SK-N-SH (cell line): Measurements from ENCODE around the gene RHOBTB1.

Source experiments
- CTCF ChIP-seq: fragments of 200-600 bp; sonication (generic); IDR thresholded peaks from 2 replicates; pipeline ENCODE4 v1.6.1; 2017; ENCODE audit warnings: antibody characterized with exemption, mild to moderate bottlenecking, moderate library complexity
- ELF1 ChIP-seq: IDR thresholded peaks from 2 replicates; pipeline ENCODE4 v1.4.0; 2012
- GABPA ChIP-seq: IDR thresholded peaks from 2 replicates; pipeline ENCODE4 v1.4.0; 2012; ENCODE audit warnings: low read depth, mild to moderate bottlenecking
- MXI1 ChIP-seq: IDR thresholded peaks from 2 replicates; pipeline ENCODE4 v1.6.1; 2012; ENCODE audit warnings: mild to moderate bottlenecking, low read depth, low read length, improper control_type of control experiment
- RAD21 ChIP-seq: IDR thresholded peaks from 2 replicates; pipeline ENCODE4 v1.6.1; 2012; ENCODE audit warnings: mild to moderate bottlenecking, low read length
- TF ChIP-seq, protein P1 (sequence below): IDR thresholded peaks from 2 replicates; pipeline ENCODE4 v1.6.1; 2012; ENCODE audit warnings: mild to moderate bottlenecking, low read depth, low read length, moderate library complexity

- TF ChIP-seq RAD21 (no peak), MXI1 (no peak), CTCF (no peak), ELF1 (no peak), GABPA (no peak)
- TF ChIP-seq, protein P1, sequence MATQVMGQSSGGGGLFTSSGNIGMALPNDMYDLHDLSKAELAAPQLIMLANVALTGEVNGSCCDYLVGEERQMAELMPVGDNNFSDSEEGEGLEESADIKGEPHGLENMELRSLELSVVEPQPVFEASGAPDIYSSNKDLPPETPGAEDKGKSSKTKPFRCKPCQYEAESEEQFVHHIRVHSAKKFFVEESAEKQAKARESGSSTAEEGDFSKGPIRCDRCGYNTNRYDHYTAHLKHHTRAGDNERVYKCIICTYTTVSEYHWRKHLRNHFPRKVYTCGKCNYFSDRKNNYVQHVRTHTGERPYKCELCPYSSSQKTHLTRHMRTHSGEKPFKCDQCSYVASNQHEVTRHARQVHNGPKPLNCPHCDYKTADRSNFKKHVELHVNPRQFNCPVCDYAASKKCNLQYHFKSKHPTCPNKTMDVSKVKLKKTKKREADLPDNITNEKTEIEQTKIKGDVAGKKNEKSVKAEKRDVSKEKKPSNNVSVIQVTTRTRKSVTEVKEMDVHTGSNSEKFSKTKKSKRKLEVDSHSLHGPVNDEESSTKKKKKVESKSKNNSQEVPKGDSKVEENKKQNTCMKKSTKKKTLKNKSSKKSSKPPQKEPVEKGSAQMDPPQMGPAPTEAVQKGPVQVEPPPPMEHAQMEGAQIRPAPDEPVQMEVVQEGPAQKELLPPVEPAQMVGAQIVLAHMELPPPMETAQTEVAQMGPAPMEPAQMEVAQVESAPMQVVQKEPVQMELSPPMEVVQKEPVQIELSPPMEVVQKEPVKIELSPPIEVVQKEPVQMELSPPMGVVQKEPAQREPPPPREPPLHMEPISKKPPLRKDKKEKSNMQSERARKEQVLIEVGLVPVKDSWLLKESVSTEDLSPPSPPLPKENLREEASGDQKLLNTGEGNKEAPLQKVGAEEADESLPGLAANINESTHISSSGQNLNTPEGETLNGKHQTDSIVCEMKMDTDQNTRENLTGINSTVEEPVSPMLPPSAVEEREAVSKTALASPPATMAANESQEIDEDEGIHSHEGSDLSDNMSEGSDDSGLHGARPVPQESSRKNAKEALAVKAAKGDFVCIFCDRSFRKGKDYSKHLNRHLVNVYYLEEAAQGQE: no peak
Observed at GRCh38 chr10:60979667-60980104, 35.7 kb upstream of the RHOBTB1 start.
